ENCODE results near the gene KNSTRN.

The KNSTRN gene

GRCh38 chr15:40414816-40415215, 32.3 kb downstream of the KNSTRN start:
- POLR2A ChIA-PET: no interaction called here
- CTCF ChIA-PET: interaction anchor here (0.9 to 1.2 kb wide), 2 partner anchors 9 to 70 kb away, joined by 5 read pairs; partner anchors contain the start of gene IVD
- H3K27ac ChIP-seq (ENCODE audit: extremely low read depth, low read depth, low read length): no peak overlapping the region
- H3K9me3 ChIP-seq (ENCODE audit: control insufficient read depth, insufficient read depth, low read depth, low read length): no peaks in the 10 kb centered on the region
- H3K4me3 ChIP-seq (ENCODE audit: low read depth, low read length): no peak overlapping the region
- H3K4me1 ChIP-seq (ENCODE audit: control insufficient read depth, insufficient read depth, low read length): no peaks in the 10 kb centered on the region
- H3K36me3 ChIP-seq (ENCODE audit: control insufficient read depth in 2 of 2, insufficient read depth in 1 of 2, low read length in 2 of 2): peaks cover 9 to 80% of the 10 kb centered on the region in 2 experiments
- no peak for TF ChIP-seq ZNF544 (tag by site-specific recombination; IDR thresholded peaks at IDR 0.05)
- TF ChIP-seq, protein P1, sequence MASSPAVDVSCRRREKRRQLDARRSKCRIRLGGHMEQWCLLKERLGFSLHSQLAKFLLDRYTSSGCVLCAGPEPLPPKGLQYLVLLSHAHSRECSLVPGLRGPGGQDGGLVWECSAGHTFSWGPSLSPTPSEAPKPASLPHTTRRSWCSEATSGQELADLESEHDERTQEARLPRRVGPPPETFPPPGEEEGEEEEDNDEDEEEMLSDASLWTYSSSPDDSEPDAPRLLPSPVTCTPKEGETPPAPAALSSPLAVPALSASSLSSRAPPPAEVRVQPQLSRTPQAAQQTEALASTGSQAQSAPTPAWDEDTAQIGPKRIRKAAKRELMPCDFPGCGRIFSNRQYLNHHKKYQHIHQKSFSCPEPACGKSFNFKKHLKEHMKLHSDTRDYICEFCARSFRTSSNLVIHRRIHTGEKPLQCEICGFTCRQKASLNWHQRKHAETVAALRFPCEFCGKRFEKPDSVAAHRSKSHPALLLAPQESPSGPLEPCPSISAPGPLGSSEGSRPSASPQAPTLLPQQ (tag by site-specific recombination; IDR thresholded peaks at IDR 0.05): no peak
- no peak for TF ChIP-seq KLF17 (tag by site-specific recombination; IDR thresholded peaks at IDR 0.05)

DNA sequence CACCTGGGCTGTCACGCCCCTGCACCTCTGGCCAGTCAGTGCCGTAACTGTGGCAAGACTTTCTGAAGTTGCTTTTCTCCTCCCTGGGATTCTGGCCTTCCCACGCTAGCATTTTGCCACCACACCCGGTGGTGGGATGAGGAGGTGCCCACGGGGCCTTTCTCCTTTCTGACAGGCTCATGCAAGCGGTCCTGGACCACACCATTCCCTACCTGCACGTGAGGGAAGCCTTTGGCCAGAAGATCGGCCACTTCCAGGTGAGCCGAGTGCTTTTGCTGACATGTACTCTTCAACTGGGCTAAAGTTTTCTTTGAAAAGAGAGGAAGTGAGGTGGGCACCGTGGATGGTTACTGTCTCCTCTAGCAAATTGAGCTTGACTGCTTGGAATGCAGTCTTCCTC, 32.7 kb downstream of the KNSTRN start:
- CTCF ChIA-PET: interaction anchor here (0.9 kb wide), 1 partner anchor 9 kb away, joined by 5 read pairs; the partner anchor contains the start of gene IVD
- Histone ChIP-seq H3K9me3 (ENCODE audit: control insufficient read depth, insufficient read depth, low read depth, low read length) (no peaks in the 10 kb centered on the region), H3K4me1 (ENCODE audit: control insufficient read depth, insufficient read depth, low read length) (no peaks in the 10 kb centered on the region; the same call in 1 of the 2 replicates), H3K4me3 (ENCODE audit: low read depth, low read length) (no peak overlapping the region), H3K27ac (ENCODE audit: extremely low read depth, low read depth, low read length) (no peak overlapping the region), H3K36me3 (ENCODE audit: control insufficient read depth in 2 of 2, insufficient read depth in 1 of 2, low read length in 2 of 2) (peaks cover 7 to 77% of the 10 kb centered on the region in 2 experiments)
- no peak for TF ChIP-seq ZNF830 (tag by site-specific recombination; IDR thresholded peaks at IDR 0.05; ENCODE audit: low read depth)
- no peak for TF ChIP-seq ZNF837 (tag by site-specific recombination; IDR thresholded peaks at IDR 0.05)
- TF ChIP-seq ZNF629 (tag by site-specific recombination; IDR thresholded peaks at IDR 0.05): no peak
- TF ChIP-seq SP7 (tag by site-specific recombination; IDR thresholded peaks at IDR 0.05): no peak
- no peak for TF ChIP-seq IKZF3 (tag by site-specific recombination; IDR thresholded peaks at IDR 0.05)
- no peak for TF ChIP-seq ZIC2 (tag by site-specific recombination; IDR thresholded peaks at IDR 0.05)
- TF ChIP-seq HOXD13 (CRISPR knock-in tag; IDR thresholded peaks at IDR 0.05; ENCODE audit: borderline replicate concordance): no peak
- TF ChIP-seq ZNF677 (tag by site-specific recombination; IDR thresholded peaks at IDR 0.05): no peak
- no peak for TF ChIP-seq ZNF2 (tag by site-specific recombination; IDR thresholded peaks at IDR 0.05)
- TF ChIP-seq ZNF23 (tag by site-specific recombination; IDR thresholded peaks at IDR 0.05; ENCODE audit: borderline replicate concordance): no peak
- no peak for TF ChIP-seq ZNF624 (tag by site-specific recombination; IDR thresholded peaks at IDR 0.05)
- TF ChIP-seq, protein P2, sequence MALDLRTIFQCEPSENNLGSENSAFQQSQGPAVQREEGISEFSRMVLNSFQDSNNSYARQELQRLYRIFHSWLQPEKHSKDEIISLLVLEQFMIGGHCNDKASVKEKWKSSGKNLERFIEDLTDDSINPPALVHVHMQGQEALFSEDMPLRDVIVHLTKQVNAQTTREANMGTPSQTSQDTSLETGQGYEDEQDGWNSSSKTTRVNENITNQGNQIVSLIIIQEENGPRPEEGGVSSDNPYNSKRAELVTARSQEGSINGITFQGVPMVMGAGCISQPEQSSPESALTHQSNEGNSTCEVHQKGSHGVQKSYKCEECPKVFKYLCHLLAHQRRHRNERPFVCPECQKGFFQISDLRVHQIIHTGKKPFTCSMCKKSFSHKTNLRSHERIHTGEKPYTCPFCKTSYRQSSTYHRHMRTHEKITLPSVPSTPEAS (tag by site-specific recombination; IDR thresholded peaks at IDR 0.05): no peak
- TF ChIP-seq CTCF (tag by site-specific recombination; IDR thresholded peaks at IDR 0.05): no peak
- POLR2A ChIA-PET: interaction anchor here (1.2 kb wide), 1 partner anchor 10 kb away, joined by 4 read pairs; the partner anchor contains the start of gene IVD

DNA sequence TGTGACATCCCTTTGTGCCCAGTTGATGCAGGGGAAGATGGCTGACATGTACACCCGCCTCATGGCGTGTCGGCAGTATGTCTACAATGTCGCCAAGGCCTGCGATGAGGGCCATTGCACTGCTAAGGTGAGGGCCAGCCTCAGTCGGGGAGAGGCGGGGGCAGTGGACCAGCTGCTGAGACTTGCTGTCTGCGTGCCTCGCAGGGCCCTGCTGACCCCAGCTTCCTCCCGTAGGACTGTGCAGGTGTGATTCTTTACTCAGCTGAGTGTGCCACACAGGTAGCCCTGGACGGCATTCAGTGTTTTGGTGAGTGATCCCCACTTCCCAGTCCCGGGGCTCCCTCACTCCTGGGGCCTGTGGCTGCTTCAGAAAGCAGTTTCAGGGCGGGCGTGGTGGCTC, 33.5 kb downstream of the KNSTRN start:
- no peak for TF ChIP-seq WT1 (tag by site-specific recombination; IDR thresholded peaks at IDR 0.05)
- TF ChIP-seq ZBTB8A (tag by site-specific recombination; IDR thresholded peaks at IDR 0.05): no peak
- TF ChIP-seq ZNF791 (tag by site-specific recombination; IDR thresholded peaks at IDR 0.05): no peak
- no peak for TF ChIP-seq ZFP69B (tag by site-specific recombination; IDR thresholded peaks at IDR 0.05)
- no peak for TF ChIP-seq ZNF114 (tag by site-specific recombination; IDR thresholded peaks at IDR 0.05)
- no peak for TF ChIP-seq ZNF473 (tag by site-specific recombination; IDR thresholded peaks at IDR 0.05)
- TF ChIP-seq ZNF155 (tag by site-specific recombination; IDR thresholded peaks at IDR 0.05): no peak
- TF ChIP-seq ZNF366 (tag by site-specific recombination; conservative IDR thresholded peaks at IDR 0.05): no peak
- no peak for TF ChIP-seq ZNF311 (tag by site-specific recombination; IDR thresholded peaks at IDR 0.05; ENCODE audit: borderline replicate concordance)
- no peak overlapping the region for H3K27ac ChIP-seq (ENCODE audit: extremely low read depth, low read depth, low read length)
- H3K9me3 ChIP-seq (ENCODE audit: control insufficient read depth, insufficient read depth, low read depth, low read length): no peaks in the 10 kb centered on the region
- CTCF ChIA-PET: interaction anchor here (0.8 kb wide), 1 partner anchor 71 kb away, joined by 4 read pairs; no protein-coding TSS in a partner anchor
- no peak overlapping the region for H3K4me3 ChIP-seq (ENCODE audit: low read depth, low read length)
- peaks cover 4 to 68% of the 10 kb centered on the region in 2 experiments; a peak in 2 of 3 replicates for H3K36me3 ChIP-seq (ENCODE audit: control insufficient read depth in 2 of 2, insufficient read depth in 1 of 2, low read length in 2 of 2)
- no peaks in the 10 kb centered on the region; the same call in 1 of the 2 replicates for H3K4me1 ChIP-seq (ENCODE audit: control insufficient read depth, insufficient read depth, low read length)
- POLR2A ChIA-PET: interaction anchor here (1.2 kb wide), 1 partner anchor 10 kb away, joined by 4 read pairs; the partner anchor contains the start of gene IVD
